GM15510 (cell line): Measurements from ENCODE around the gene NUDT16L1.

Experiments
- POLR2A ChIP-seq: IDR thresholded peaks from 3 replicates; pipeline ENCODE4 v1.6.1; 2011; ENCODE audit warnings: borderline replicate concordance; ENCODE audit not compliant: insufficient read length; ENCODE audit errors: extremely low read depth

The NUDT16L1 gene

GRCh38 chr16:4659363-4660353, 33.7 kb upstream of the NUDT16L1 start:
- no peak for TF ChIP-seq POLR2A

- TF ChIP-seq POLR2A, result no peak
These were observed 32.8 kb upstream of the NUDT16L1 start for GRCh38 chr16:4660454-4661007.

GRCh38 chr16:4661661-4662060, 31.7 kb upstream of the NUDT16L1 start:
- TF ChIP-seq POLR2A, result no peak

- no peak for TF ChIP-seq POLR2A
These were observed 29.9 kb upstream of the NUDT16L1 start for GRCh38 chr16:4663465-4663776.

GRCh38 chr16:4663777-4664465, 29.4 kb upstream of the NUDT16L1 start:
- TF ChIP-seq POLR2A, result no peak

- TF ChIP-seq POLR2A, result no peak
These were observed 28.6 kb upstream of the NUDT16L1 start for GRCh38 chr16:4664538-4665418.

GRCh38 chr16:4666537-4667202, 26.7 kb upstream of the NUDT16L1 start:
- no peak for TF ChIP-seq POLR2A

- TF ChIP-seq POLR2A, result no peak
These were observed 26.0 kb upstream of the NUDT16L1 start for GRCh38 chr16:4667203-4667963.

GRCh38 chr16:4668313-4668960, 24.9 kb upstream of the NUDT16L1 start:
- no peak for TF ChIP-seq POLR2A

- no peak for TF ChIP-seq POLR2A
These were observed 19.8 kb upstream of the NUDT16L1 start for GRCh38 chr16:4673387-4674046.

- TF ChIP-seq POLR2A, result no peak
These were observed 18.3 kb upstream of the NUDT16L1 start for GRCh38 chr16:4674926-4675530.

GRCh38 chr16:4675864-4676786, 17.2 kb upstream of the NUDT16L1 start:
- TF ChIP-seq POLR2A, result no peak

- no peak for TF ChIP-seq POLR2A
These were observed 16.5 kb upstream of the NUDT16L1 start for GRCh38 chr16:4676831-4677230.
